Mesothelial cell of epicardium (in vitro differentiated cells): ENCODE results near the gene PGLYRP1. TPM values are rescaled to one million over a fixed set of nuclear protein-coding genes. Genes with fewer than 3 reads are reported as not detected.

Experiments
- DNase-seq, 2 experiments: peaks; one replicate each; pipeline ENCODE4 v3.0.0; 2021; ENCODE audit warnings: low spot score in 2 of 2; ENCODE audit not compliant: unreplicated experiment in 2 of 2
- H3K27ac Mint-ChIP-seq: 2 replicates; pipeline ENCODE4 v1.8.0; 2021; ENCODE audit warnings: mixed read lengths
- H3K27me3 Mint-ChIP-seq: 2 replicates; pipeline ENCODE4 v1.8.0; 2021; ENCODE audit warnings: low read depth, mixed read lengths
- H3K36me3 Mint-ChIP-seq: 2 replicates; pipeline ENCODE4 v1.8.0; 2021; ENCODE audit warnings: mixed read lengths
- H3K4me1 Mint-ChIP-seq: 2 replicates; pipeline ENCODE4 v1.8.0; 2021; ENCODE audit warnings: mixed read lengths
- H3K4me3 Mint-ChIP-seq: 2 replicates; pipeline ENCODE4 v1.8.0; 2021; ENCODE audit warnings: mild to moderate bottlenecking, moderate library complexity, mixed read lengths
- H3K9me3 Mint-ChIP-seq: 2 replicates; pipeline ENCODE4 v1.8.0; 2021; ENCODE audit warnings: mixed read lengths
- CTCF ChIP-seq: fragments of 200-600 bp; sonication (generic); IDR thresholded peaks from one replicate; pipeline ENCODE4 v1.5.0; 2021; ENCODE audit warnings: antibody characterized with exemption; ENCODE audit not compliant: unreplicated experiment
- total RNA-seq: library from RNA; stranded (reverse); gene quantifications from 3 replicates; pipeline ENCODE4 v1.2.1, GENCODE V29; 2021

Gene PGLYRP1
- total RNA-seq, 1 donor from 2014 or later: not detected

GRCh38 chr19:45990113-45990728 is 32.6 kb downstream of the PGLYRP1 start:
- Mint-ChIP-seq H3K9me3 (no peaks in the 10 kb centered on the region), H3K27me3 (peaks cover 31% of the 10 kb centered on the region), H3K4me1 (no peaks in the 10 kb centered on the region)

GRCh38 chr19:45985321-45985720 is 37.5 kb downstream of the PGLYRP1 start:
- H3K4me1 Mint-ChIP-seq: no peaks in the 10 kb centered on the region
- H3K27me3 Mint-ChIP-seq: peaks cover 52% of the 10 kb centered on the region
- DNase-seq: no peak
- no peak overlapping the region for H3K4me3 Mint-ChIP-seq
- peaks cover 4% of the 10 kb centered on the region for H3K9me3 Mint-ChIP-seq
- H3K27ac Mint-ChIP-seq: no peak overlapping the region
- H3K36me3 Mint-ChIP-seq: no peaks in the 10 kb centered on the region
- no peak for TF ChIP-seq CTCF

More at GRCh38 chr19:45990113-45990728, 32.6 kb downstream of the PGLYRP1 start:
- no peak overlapping the region for H3K27ac Mint-ChIP-seq
- no peak for TF ChIP-seq CTCF
- DNase-seq: no peak
- H3K36me3 Mint-ChIP-seq: no peaks in the 10 kb centered on the region
- H3K4me3 Mint-ChIP-seq: no peak overlapping the region

GRCh38 chr19:45981350-45981749 is 41.5 kb downstream of the PGLYRP1 start:
- H3K4me1 Mint-ChIP-seq: no peaks in the 10 kb centered on the region

GRCh38 chr19:45978156-45978555 is 44.7 kb downstream of the PGLYRP1 start:
- H3K27ac Mint-ChIP-seq: no peak overlapping the region
- no peaks in the 10 kb centered on the region for H3K4me1 Mint-ChIP-seq
- peaks cover 77% of the 10 kb centered on the region for H3K27me3 Mint-ChIP-seq
- no peak for TF ChIP-seq CTCF
- H3K36me3 Mint-ChIP-seq: no peaks in the 10 kb centered on the region
- no peak overlapping the region for H3K4me3 Mint-ChIP-seq
- no peak for DNase-seq
- H3K9me3 Mint-ChIP-seq: no peaks in the 10 kb centered on the region

More at GRCh38 chr19:45981350-45981749, 41.5 kb downstream of the PGLYRP1 start:
- TF ChIP-seq CTCF: no peak
- peaks cover 58% of the 10 kb centered on the region for H3K27me3 Mint-ChIP-seq
- H3K36me3 Mint-ChIP-seq: no peaks in the 10 kb centered on the region
- no peak for DNase-seq
- no peak overlapping the region for H3K27ac Mint-ChIP-seq
- peaks cover 4% of the 10 kb centered on the region for H3K9me3 Mint-ChIP-seq
- no peak overlapping the region for H3K4me3 Mint-ChIP-seq

- H3K4me3 Mint-ChIP-seq: no peak overlapping the region
- no peak overlapping the region for H3K27ac Mint-ChIP-seq
- DNase-seq: no peak
- no peak for TF ChIP-seq CTCF
- H3K4me1 Mint-ChIP-seq: peaks cover 4% of the 10 kb centered on the region
- no peaks in the 10 kb centered on the region for H3K36me3 Mint-ChIP-seq
- H3K27me3 Mint-ChIP-seq: peaks cover 78% of the 10 kb centered on the region
- no peaks in the 10 kb centered on the region for H3K9me3 Mint-ChIP-seq
These were observed 46.7 kb downstream of the PGLYRP1 start for GRCh38 chr19:45976178-45976577.
